ENCODE measurements around the gene DOCK2.
"Not testable (repeated sequence)": the region's sequence is repeated elsewhere in the genome, so short reads cannot be mapped to it uniquely, and the experiment has no call there.

The DOCK2 gene

GRCh38 chr5:169637085-169637548 lies at the start of gene DOCK2:
TSS of gene DOCK2 (plus strand) at chr5:169637275. CDS start at chr5:169637327, 52 bp downstream.
- no peak for DNase-seq (ENCODE audit: low spot score)

- DNase-seq (ENCODE audit: low spot score), result no peak
These were observed 46.5 kb upstream of the DOCK2 start for GRCh38 chr5:169590602-169591001.

GRCh38 chr5:169591636-169592035 lies 45.4 kb upstream of the DOCK2 start:
- DNase-seq (ENCODE audit: low spot score), result peak; percentile 17

GRCh38 chr5:169592937-169593650 lies 44.0 kb upstream of the DOCK2 start:
- DNase-seq (ENCODE audit: low spot score), result no peak

GRCh38 chr5:169595172-169595820 lies 41.8 kb upstream of the DOCK2 start:
- no peak for DNase-seq (ENCODE audit: low spot score)

- DNase-seq (ENCODE audit: low spot score), result no peak
These were observed 37.6 kb upstream of the DOCK2 start for GRCh38 chr5:169599451-169599850.

GRCh38 chr5:169602535-169602934 lies 34.5 kb upstream of the DOCK2 start:
- DNase-seq (ENCODE audit: low spot score), result no peak

GRCh38 chr5:169606279-169606678 lies 30.8 kb upstream of the DOCK2 start:
- DNase-seq (ENCODE audit: low spot score), result no peak

GRCh38 chr5:169607882-169608281 lies 29.2 kb upstream of the DOCK2 start:
- no peak for DNase-seq (ENCODE audit: low spot score)

GRCh38 chr5:169609716-169610115 lies 27.4 kb upstream of the DOCK2 start:
- no peak for DNase-seq (ENCODE audit: low spot score)

- no peak for DNase-seq (ENCODE audit: low spot score)
These were observed 26.5 kb upstream of the DOCK2 start for GRCh38 chr5:169610606-169611005.

GRCh38 chr5:169615561-169615960 lies 21.5 kb upstream of the DOCK2 start:
- no peak for DNase-seq (ENCODE audit: low spot score)

GRCh38 chr5:169624307-169624706 lies 12.8 kb upstream of the DOCK2 start:
- not testable (repeated sequence) for DNase-seq (ENCODE audit: low spot score)

- peak; percentile 93 for DNase-seq (ENCODE audit: low spot score)
These were observed 10.3 kb upstream of the DOCK2 start for GRCh38 chr5:169626779-169627178.

- peak; percentile 43 for DNase-seq (ENCODE audit: low spot score)
These were observed 9.5 kb upstream of the DOCK2 start for GRCh38 chr5:169627551-169627950.

- peak; percentile 77 for DNase-seq (ENCODE audit: low spot score)
These were observed 8.2 kb upstream of the DOCK2 start for GRCh38 chr5:169628892-169629291.

GRCh38 chr5:169629847-169630548 lies 7.1 kb upstream of the DOCK2 start:
- peak; percentile 85 for DNase-seq (ENCODE audit: low spot score)

- DNase-seq (ENCODE audit: low spot score), result peak; percentile 38
These were observed 5.7 kb upstream of the DOCK2 start for GRCh38 chr5:169631360-169631759.

GRCh38 chr5:169632946-169633345 lies 4.1 kb upstream of the DOCK2 start:
- DNase-seq (ENCODE audit: low spot score), result no peak

- DNase-seq (ENCODE audit: low spot score), result no peak
These were observed 2.5 kb upstream of the DOCK2 start for GRCh38 chr5:169634606-169635005.

GRCh38 chr5:169635936-169636335 lies 1.1 kb upstream of the DOCK2 start:
- no peak for DNase-seq (ENCODE audit: low spot score)

- no peak for DNase-seq (ENCODE audit: low spot score)
These were observed 494 bp upstream of the DOCK2 start for GRCh38 chr5:169636477-169637084.
